GM19397 (cell line): Measurements from ENCODE around the gene HOXC6.

Experiments
- ATAC-seq: cut with Tn5 transposase; IDR thresholded peaks from one replicate; pipeline ENCODE4 v1.9.1; 2021; ENCODE audit warnings: mild to moderate bottlenecking, moderate library complexity; ENCODE audit not compliant: unreplicated experiment

Gene HOXC6

DNA sequence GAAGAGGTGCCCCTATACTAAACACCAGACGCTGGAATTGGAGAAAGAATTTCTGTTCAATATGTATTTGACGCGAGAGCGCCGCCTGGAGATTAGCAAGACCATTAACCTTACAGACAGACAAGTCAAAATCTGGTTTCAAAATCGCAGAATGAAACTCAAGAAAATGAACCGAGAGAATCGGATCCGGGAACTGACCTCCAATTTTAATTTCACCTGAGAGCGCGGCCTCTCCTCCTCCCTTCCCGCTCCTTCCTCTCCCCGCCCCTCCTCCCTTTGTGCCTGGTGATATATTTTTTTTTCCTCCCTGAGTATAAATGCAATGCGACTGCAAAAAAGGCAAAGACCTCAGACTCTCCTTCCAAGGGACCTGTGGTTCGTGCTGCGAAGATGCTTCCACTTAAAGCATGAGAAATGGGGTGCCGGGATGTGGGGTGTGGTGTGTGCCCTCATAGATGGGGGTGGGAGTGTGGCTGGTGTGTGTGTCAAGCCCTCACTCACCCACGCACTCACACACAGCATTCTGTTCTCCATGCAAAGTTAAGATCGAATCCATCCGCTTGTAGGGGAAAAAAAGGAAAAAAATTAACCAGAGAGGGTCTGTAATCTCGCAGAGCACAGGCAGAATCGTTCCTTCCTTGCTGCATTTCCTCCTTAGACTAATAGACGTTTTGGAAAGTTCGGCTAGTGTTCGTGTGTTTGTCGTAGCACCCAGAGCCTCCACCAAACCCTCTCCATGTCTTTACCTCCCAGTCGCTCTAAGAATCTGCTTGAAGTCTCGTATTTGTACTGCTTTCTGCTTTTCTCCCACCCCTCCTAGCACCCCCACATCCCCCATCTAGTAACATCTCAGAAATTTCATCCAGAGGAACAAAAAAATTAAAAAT lies 38.8 kb upstream of the HOXC6 start:
- no peak for ATAC-seq

DNA sequence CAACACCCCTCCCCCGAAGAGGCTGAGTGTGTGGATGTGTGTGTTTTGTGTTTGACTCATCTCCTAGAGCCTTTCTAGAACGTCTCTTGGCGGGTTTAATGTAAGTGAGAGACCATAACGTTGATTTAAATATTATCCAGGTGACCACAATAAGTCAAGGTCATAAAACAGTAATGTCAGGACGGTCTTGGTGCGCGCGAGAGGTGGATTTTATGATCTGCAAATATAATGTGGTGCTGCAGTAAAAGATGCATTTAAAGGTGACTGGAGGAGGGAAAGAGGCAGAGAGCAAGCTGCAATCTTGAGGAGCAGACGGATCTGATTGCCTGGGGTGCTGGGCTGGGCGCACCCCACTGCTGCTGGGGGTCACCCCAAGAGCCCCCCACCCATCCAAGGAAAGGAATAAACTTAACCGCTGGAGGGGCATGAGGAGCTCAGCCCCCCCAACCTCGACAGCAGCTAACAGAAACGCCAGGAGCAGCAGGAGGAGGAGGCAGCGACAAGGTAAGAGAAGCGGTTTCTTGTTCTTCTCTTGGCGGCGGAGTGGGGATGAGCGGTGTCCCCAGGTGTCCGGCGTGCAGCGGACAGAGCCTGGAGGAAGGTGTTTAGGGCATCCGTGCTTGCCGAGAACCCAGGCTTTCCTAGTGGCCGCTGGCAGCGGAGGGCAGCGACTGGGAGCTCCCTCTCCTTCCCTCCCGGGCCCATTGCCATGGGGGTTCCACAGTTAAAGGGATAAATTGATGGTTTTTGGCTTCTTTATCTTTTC lies 37.7 kb upstream of the HOXC6 start:
- no peak for ATAC-seq

DNA sequence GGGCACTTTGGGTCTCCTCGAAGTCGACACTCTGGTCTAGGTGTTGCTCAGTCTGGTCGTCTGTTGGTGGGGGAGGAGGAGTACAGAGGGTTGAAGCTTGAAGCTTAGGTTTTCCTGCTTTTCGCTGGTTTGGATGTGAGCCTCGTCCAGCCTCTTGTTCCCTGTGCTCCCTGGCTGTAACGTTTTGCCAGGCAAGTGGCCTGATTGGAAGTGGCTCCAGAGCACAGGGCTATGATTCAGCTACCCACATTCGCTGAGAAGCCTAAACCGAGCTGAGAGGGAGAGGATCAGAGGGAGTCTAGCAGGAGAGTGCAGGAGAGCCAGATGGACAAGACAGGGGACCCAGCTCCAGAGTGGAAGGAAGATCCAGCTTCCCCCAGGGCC lies 37.2 kb upstream of the HOXC6 start:
- ATAC-seq: no peak

DNA sequence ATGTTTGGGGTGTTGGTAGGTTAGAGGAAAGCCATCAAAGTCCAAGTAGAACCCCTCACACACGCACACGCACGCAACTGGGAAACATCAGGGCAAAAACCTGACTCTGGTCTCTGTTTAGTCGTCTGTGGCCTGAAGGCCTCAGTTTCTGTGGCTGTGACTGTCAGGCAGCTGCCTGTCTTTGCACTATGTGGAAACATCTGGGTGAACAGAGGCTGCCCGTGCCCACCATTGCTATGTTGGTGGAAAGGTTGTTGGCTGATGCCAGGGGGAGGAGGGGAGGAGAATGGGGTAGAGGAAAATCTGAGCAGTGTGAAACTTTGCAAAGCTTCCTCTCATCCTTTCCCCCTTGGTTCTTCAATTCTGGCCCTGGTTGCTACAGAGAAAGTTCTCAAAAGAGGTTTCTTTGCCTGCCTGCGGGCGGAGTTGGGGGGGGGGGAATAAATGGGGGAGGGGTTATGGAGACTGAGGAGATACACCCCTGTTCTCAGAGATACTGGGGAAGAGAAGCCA lies 35.8 kb upstream of the HOXC6 start:
- ATAC-seq: no peak

DNA sequence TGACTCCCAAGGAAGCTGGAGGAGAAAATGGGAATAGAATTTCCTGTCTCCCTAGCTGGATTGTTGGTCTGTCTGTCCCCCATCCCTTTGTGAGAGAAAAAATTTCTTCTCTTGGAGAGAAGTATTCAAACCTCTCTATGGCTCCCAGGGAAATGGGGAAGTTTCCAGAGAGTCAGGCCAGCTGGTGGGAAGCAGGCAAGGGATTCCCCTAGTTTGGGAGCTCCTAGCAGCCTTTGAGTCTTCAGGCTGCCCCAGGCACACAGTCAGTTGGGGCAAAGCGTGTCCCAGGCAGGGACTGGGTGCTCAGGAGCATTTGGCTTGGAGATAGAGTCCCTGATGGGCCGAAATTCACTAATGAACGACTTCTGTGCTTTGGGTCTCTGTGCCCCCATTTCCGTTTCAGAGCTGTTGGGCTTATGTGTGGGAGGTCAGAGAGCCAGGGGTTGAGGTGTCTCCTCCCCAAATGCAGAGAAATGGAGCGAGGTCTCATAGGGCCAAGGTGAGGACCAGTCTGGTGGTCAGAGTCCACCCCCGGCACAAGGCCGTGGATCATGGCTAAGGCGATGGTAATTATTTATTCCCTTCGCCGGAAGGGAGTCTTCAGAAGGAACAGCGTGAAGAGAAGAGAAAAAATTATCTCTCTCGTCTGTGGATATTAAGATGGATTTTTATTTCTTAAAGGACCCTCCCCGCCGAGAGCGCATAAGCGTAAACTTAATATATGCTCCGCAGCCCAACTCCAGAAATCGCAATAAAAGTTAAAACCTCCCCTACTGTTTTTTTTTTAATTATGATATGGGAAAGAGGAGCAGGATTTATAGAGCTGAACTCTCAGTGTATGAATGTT lies 34.9 kb upstream of the HOXC6 start:
- ATAC-seq: no peak

DNA sequence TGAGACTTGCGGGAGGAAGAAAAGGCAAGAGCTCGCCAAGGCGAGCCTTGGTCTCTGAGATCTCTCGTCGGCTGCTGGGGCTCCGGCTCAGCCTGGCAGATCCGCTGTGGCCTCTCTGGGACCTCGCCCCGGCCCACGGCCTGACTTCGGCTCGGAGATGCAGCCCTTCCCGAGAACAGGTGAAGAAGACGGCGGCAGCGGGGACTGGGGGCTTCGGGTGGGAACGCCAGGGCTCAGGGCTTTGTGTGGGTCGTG lies 34.3 kb upstream of the HOXC6 start:
- no peak for ATAC-seq

DNA sequence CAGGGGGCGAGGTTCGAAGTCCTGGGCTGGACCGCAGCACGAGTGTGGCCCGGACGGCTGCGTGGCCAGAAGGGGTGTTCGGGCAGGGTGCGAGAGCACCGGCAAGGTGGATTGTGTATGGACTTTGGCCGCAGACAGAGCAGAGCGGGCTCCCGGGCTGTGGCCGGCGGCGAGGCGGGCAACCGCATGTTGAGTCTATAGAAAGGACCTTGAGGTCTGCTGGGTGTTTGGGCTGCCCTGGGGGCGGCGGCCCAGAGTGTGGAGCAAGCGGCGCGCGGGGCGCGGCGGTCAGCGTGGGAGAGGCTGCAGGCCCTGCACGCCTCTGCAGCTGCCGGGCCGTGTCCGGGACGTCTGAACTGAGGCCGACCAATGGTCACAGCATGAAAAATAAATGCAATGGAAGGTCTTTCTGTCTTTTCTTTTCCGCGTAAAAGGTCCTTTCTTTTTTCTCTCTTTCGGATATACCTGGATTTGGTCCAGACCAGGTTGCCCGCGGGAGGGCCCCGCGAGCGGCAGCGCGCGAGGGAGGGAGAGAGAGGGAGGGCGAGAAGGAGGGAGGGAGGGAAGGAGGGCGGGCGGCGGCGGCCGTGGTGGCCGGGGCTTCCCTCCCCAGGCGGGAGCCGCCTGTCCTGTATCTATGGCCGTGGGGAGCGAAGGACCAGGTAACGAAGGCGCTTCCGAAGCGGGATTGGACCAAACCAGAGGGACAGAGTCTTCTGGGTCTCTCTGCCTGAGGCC lies 33.8 kb upstream of the HOXC6 start:
- no peak for ATAC-seq

DNA sequence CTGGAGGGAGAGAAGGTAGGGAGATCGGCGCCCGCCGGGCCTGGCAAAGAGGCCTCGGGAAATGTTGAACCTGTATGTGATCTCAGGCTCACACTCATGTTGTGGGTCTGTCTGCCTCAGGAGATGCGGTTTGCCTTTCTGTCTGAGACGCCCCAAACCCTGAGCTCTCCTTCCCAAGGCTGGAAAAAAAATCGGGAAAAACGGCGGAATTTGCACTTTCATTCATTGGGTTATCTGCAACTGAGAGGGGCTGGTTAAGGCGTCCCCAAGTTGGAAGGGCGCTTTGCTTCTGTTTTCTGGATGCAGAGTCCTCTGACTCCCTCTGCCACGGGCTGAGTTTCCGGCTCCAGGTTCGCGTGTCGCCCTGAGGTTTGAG lies 33.2 kb upstream of the HOXC6 start:
- no peak for ATAC-seq

DNA sequence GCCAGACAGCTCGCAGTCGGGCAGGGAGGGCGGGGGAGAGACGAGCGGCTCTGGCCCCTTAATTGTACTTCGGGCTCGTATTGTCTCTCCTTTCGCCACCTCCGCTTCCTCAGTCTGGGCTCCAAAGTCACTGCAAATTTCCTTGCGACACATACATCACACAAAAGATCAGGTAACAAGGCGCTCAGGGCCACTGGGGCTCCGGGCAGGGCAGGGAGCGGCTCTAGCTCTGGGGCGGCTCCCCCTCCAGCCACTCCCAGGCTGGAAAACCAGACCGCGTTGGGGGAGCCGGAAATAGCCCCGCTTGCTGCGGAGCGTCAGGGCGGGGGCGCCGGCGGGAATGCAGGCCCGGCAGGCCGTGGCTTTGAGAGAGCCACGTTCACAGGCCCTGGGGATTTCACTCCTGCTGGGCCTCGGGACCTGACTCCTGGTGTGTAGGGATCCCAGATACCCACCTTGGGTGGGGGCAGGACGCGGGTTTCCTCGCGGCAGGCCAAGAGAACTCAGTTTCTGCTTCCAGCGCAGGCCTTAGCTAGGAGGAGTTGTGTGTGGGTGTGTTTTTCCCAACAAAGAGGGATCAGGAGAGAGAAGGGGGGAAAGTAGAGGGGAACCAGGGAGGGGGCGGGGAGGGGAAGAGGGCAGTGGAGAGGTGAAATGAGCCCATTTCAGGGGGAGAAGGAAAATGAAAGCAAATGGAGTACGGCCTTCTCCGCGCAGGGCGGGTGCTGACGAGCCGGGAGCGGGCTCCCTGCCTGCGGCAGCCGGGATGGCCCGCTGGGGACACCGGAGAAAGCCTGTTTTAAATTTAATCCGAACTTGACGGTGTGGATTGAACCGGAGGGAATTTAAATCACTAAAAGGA lies 32.6 kb upstream of the HOXC6 start:
- no peak for ATAC-seq

DNA sequence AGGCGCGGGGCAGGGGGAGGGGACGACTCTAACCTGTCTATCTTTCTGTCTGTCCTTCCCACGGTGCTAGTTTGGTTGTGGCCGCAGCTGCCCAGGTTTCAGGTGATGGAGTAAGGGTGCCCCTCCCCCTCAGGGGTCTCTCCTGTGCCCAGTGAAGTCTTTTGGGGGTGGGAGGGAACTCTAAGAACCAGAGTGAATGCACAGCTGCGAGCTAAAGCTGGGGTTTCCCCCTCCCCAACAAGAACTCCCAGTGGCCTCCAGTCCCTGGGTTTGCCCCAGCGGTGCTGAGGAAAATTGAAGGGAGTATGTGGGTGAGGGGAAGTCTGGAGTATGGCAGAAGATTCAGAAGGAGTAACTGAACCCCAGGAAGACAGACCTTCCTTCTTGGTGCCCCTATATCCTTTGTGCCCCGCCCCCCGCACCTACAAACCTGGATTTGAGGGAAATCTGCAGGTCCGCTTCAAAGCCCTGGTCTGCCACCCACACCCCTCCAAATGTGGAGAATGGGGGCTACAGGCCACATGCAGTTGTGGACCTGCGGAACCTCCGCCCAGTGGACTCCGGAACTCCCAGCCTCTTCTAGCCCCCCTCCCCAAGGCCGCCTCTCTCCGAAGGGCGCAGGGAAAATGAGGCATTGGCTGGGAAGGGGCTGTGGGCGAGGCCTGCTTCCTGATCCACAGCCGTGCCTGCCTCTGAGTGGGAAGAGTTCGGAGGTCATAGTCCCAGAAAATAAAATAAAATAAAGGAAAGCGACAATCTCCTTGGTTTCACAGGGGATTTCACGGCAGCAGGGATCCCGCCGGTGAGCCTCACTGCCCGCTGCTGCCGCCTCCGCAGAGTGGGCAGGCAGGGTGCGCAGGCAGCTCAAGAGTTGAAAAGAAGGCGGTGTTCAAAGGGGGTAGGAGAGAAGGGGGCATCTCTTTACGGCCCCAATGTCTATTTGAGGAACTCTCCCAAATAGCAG lies 31.7 kb upstream of the HOXC6 start:
- ATAC-seq: no peak

DNA sequence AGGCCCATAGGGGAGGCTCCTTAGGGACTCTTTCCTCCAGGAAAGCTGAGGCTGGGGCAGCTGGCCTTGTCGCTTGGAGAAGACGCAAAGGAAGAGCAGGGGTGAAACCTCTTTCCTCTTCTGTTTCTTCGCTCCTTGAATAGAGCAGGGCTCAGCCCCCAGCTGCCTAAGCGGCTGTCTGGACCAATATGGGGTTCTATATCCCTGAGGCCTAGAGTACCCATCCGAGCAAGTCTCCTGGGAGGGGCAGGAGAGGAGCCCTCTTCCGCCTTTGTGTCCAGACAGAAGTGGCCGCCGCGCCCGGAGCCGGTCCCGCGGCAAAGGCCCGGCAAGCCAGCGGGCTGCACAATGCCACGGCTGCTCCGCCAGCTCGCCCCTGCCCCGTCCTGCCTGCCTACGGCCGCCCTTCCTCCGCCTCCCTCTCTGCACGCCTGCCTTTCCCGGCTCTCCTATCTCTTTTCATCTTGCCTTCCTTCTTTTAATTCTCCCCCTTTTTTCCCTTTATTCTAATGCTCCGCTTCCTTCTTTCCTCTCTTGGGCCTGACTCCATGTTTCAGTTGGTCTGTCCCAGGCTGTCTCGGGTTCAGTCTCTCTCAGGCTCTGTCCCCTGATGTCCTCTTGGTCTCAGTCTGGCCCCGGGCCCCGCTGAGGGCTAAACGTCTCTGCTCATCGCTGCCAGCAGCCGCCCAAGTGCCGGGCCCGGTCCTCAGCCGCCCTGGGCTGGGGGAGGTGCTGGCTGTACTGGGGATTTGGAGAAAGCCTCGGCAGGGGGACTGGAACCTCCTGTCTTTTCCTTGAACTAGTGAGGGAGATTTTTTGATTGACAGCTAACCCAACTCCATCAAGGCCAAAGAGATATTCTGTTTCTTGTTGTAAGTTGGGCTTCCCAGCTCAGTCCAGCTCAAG lies 30.8 kb upstream of the HOXC6 start:
- ATAC-seq: no peak

DNA sequence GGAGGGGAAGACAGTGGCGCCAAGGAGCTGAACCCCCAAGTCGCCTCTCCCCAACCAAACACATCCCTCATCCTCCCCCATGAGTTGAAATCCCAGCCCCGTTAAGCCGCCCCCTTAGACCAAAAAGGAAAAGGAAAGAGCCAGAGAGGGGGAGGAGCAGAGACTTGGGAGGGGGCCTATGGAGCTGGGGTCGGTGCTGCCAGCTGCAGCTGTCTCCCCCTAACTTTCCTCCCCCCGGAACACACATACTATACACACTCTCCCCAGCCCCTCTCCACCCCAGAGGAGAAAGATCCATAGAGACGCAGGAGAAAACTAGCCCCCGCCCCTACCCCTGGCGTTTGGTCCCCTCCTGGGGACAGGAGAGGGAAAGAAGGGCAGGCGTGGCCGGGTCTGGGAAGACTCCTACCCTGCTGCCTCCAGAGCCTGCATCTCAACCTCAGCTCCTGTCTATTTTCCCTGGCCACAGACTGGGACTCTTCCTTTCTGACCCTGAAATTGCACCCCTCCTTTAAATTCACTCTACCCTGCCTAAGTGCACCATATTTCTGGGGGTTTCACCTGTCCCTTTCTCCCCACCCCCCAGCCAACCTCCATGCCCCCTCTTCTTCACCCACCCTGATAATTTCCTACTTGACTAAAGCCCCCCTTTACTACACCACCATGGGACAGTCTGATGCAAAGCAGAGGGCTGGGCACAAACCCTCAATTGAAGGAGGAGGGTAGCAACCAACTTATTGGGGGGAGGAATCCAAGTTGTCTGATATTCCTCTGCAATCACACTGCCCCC lies 29.9 kb upstream of the HOXC6 start:
- no peak for ATAC-seq

DNA sequence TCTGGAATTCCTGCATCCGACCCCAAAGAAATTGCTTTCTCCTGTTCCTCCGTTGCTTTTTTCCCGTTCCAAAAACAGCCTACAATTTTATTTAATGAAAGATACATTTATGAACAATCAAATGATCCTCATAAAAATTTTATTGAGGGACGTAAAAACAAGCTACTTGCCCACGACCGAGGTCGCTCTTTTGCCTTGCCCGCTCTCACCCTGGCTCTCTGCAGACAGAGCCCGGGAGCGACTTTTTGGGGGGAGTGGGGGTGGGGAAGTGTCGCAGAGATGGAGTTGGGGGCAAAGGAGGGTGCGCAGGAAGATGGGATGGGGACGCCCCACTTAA lies 29.4 kb upstream of the HOXC6 start:
- ATAC-seq: no peak

DNA sequence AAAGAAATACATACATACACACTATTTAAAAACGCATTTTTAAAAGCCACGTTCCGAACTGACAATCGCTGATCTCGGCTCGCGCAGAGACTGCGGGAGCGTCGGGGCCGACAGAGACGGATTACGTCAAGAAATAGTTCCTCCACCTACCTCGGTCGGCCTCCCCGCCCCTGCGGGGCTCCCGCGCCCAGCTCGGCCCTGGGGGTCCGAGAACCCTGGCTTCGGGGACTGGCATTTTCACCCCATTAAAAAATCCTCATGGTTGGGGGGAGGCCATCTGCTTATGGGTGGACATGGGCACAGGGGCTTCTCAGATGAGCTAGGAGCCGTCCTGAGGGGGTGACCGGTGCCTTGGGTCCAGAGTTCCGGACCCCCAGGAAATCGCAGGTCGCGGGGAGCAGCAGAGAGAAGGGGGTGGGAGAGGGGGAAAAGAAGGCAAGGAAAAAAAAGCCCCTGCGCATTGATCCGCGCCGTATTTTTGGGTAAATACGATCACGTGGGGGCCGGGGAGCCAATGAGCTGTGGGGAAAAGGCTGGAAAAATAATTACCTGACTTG lies 28.6 kb upstream of the HOXC6 start:
- no peak for ATAC-seq

DNA sequence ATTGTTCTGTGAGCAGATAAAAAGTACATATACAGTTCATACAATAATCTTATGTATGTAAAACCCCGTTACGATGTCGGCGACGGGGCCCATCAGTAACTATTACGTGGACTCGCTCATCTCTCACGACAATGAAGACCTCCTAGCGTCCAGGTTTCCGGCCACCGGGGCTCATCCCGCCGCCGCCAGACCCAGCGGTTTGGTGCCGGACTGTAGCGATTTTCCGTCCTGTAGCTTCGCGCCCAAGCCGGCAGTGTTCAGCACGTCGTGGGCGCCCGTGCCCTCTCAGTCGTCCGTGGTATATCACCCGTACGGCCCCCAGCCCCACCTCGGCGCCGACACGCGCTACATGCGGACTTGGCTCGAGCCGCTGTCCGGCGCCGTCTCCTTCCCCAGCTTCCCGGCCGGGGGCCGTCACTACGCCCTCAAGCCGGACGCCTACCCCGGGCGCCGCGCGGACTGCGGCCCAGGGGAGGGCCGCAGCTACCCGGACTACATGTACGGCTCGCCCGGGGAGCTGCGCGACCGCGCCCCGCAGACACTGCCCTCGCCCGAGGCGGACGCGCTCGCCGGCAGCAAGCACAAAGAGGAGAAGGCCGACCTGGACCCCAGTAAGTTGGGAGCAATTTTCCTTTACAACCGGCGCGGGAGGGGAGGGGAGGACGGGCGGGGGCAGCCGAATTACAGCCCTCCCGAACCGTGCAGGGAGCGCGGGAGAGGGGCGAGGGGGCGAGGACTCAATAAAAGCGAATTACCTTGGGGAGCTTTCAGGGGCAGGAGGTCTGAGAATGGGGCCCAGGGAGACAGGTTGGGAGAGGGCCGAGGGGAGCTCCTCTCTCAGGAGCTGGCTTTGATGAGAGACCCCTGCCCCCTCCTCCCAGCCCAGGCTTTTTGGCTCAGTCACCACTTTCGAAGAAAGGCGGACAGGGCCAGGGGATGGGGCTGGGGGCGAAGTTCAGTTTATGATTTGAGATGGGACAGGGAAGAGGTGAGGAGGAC lies 27.8 kb upstream of the HOXC6 start, which contains the start of gene HOXC9:
TSS of gene HOXC9 (plus strand) at position 46 of the 999 bp plus-strand sequence. CDS start at position 74, 28 bp downstream.
- ATAC-seq: no peak
